ENCODE results near the gene COLGALT1. TPM values are rescaled to one million over a fixed set of nuclear protein-coding genes. Genes with fewer than 3 reads are reported as not detected.

Gene COLGALT1
- total and polyA plus RNA-seq, 4 donors = 14.4 to 32.2 (median 22.5) TPM

DNA sequence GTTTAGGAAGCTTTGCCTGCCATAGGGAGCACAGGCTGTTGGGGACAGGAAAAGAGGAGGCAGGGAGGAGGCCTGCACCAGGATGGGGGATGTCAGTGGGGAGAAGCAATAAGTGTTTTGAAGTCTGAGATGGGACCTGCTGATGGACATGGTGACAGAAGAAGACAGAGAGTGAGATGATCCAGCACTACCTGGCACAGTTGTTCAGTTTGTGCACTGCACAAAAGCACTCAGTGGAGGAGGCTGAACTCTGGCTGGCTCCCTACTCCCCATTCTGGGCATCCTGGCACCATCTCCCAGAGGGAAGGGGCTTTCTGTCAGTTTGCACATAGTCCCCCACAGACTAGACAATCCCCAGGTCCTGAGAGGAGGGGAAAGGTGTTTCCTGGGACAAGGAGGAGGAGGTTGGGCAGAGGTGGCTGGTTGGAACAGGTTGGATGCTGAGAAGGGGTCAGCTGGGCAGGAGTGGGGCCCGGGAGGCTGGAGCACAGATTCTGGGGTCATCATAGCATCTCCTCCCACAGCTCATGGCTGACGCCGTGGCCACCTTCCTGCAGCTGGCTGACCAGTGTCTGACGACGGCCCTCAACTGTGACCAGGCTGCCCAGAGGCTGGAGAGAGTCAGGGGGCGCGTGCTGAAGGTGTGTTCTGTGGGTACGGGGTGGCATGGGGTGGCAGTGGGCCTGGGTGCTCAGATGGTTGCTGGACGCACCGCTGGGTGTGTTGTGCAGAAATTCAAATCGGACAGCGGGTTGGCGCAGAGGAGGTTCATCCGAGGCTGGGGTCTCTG, 12.5 kb upstream of the COLGALT1 start:
- H3K4me3 ChIP-seq (ENCODE audit: low read depth in 1 of 3, low read length in 3 of 3) = no peak overlapping the region
- DNase-seq (ENCODE audit: low spot score) = no peak
- no peak for TF ChIP-seq RAD21 (IDR thresholded peaks at IDR 0.05)
- no peak for TF ChIP-seq HNF4A (conservative IDR thresholded peaks at IDR 0.05)
- TF ChIP-seq SP1 (IDR thresholded peaks at IDR 0.05) = no peak
- TF ChIP-seq JUND (IDR thresholded peaks at IDR 0.05) = no peak
- TF ChIP-seq TAF1 (conservative IDR thresholded peaks at IDR 0.05) = no peak
- TF ChIP-seq, protein P1, sequence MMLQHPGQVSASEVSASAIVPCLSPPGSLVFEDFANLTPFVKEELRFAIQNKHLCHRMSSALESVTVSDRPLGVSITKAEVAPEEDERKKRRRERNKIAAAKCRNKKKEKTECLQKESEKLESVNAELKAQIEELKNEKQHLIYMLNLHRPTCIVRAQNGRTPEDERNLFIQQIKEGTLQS (IDR thresholded peaks at IDR 0.05) = no peak
- TF ChIP-seq YY1 (IDR thresholded peaks at IDR 0.05) = no peak
- no peak for TF ChIP-seq MAX (IDR thresholded peaks at IDR 0.05)
- no peak for TF ChIP-seq HNF4G (IDR thresholded peaks at IDR 0.05)
- TF ChIP-seq, protein P2, sequence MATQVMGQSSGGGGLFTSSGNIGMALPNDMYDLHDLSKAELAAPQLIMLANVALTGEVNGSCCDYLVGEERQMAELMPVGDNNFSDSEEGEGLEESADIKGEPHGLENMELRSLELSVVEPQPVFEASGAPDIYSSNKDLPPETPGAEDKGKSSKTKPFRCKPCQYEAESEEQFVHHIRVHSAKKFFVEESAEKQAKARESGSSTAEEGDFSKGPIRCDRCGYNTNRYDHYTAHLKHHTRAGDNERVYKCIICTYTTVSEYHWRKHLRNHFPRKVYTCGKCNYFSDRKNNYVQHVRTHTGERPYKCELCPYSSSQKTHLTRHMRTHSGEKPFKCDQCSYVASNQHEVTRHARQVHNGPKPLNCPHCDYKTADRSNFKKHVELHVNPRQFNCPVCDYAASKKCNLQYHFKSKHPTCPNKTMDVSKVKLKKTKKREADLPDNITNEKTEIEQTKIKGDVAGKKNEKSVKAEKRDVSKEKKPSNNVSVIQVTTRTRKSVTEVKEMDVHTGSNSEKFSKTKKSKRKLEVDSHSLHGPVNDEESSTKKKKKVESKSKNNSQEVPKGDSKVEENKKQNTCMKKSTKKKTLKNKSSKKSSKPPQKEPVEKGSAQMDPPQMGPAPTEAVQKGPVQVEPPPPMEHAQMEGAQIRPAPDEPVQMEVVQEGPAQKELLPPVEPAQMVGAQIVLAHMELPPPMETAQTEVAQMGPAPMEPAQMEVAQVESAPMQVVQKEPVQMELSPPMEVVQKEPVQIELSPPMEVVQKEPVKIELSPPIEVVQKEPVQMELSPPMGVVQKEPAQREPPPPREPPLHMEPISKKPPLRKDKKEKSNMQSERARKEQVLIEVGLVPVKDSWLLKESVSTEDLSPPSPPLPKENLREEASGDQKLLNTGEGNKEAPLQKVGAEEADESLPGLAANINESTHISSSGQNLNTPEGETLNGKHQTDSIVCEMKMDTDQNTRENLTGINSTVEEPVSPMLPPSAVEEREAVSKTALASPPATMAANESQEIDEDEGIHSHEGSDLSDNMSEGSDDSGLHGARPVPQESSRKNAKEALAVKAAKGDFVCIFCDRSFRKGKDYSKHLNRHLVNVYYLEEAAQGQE (IDR thresholded peaks at IDR 0.05) = no peak
- no peak for TF ChIP-seq GABPA (IDR thresholded peaks at IDR 0.05 in 1 of 2, conservative IDR thresholded peaks at IDR 0.05 in 1 of 2)
- TF ChIP-seq NR2F2 (IDR thresholded peaks at IDR 0.05) = no peak
- no peak for TF ChIP-seq FOXA1 (IDR thresholded peaks at IDR 0.05)
- no peak for TF ChIP-seq EGR1 (IDR thresholded peaks at IDR 0.05; ENCODE audit: low read depth in 2 of 2)
- no peak for TF ChIP-seq FOXA2 (IDR thresholded peaks at IDR 0.05)
- no peak for TF ChIP-seq CTCF (IDR thresholded peaks at IDR 0.05; ENCODE audit: low read depth, low read length, missing input control)
- TF ChIP-seq, protein P3, sequence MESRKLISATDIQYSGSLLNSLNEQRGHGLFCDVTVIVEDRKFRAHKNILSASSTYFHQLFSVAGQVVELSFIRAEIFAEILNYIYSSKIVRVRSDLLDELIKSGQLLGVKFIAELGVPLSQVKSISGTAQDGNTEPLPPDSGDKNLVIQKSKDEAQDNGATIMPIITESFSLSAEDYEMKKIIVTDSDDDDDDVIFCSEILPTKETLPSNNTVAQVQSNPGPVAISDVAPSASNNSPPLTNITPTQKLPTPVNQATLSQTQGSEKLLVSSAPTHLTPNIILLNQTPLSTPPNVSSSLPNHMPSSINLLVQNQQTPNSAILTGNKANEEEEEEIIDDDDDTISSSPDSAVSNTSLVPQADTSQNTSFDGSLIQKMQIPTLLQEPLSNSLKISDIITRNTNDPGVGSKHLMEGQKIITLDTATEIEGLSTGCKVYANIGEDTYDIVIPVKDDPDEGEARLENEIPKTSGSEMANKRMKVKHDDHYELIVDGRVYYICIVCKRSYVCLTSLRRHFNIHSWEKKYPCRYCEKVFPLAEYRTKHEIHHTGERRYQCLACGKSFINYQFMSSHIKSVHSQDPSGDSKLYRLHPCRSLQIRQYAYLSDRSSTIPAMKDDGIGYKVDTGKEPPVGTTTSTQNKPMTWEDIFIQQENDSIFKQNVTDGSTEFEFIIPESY (IDR thresholded peaks at IDR 0.05) = no peak
- TF ChIP-seq RXRA (IDR thresholded peaks at IDR 0.05) = no peak
- no peak overlapping the region for H3K9ac ChIP-seq (ENCODE audit: low read depth in 1 of 2, low read length in 2 of 2)
- H3K36me3 ChIP-seq (ENCODE audit: control insufficient read depth in 4 of 4, insufficient read depth in 3 of 4, low read depth in 1 of 4, low read length in 3 of 4) = no peaks in the 10 kb centered on the region
- H3K9me3 ChIP-seq (ENCODE audit: control insufficient read depth in 4 of 4, low read length in 3 of 4) = no peaks in the 10 kb centered on the region
- 80% methylated on average over 14 of the region's 14 CpGs for WGBS
- H3K27me3 ChIP-seq (ENCODE audit: control insufficient read depth in 4 of 4, insufficient read depth in 4 of 4, low read length in 3 of 4) = peaks cover 0 to 2% (median 0%) of the 10 kb centered on the region in 4 donors
- H3K4me1 ChIP-seq (ENCODE audit: control insufficient read depth in 4 of 4, insufficient read depth in 4 of 4, low read length in 3 of 4) = peaks cover 5 to 11% (median 8%) of the 10 kb centered on the region in 4 donors
- H3K27ac ChIP-seq (ENCODE audit: low read depth in 1 of 2, low read length in 2 of 2) = no peak overlapping the region
